HG03135 (cell line): ENCODE data around the gene VWA7.

Experiments
- ATAC-seq: cut with Tn5 transposase; IDR thresholded peaks from one replicate; pipeline ENCODE4 v1.9.1; 2021; ENCODE audit warnings: mild to moderate bottlenecking, moderate library complexity; ENCODE audit not compliant: unreplicated experiment

Gene VWA7

GRCh38 chr6:31779908-31780307, 2.8 kb upstream of the VWA7 start:
- no peak for ATAC-seq

DNA sequence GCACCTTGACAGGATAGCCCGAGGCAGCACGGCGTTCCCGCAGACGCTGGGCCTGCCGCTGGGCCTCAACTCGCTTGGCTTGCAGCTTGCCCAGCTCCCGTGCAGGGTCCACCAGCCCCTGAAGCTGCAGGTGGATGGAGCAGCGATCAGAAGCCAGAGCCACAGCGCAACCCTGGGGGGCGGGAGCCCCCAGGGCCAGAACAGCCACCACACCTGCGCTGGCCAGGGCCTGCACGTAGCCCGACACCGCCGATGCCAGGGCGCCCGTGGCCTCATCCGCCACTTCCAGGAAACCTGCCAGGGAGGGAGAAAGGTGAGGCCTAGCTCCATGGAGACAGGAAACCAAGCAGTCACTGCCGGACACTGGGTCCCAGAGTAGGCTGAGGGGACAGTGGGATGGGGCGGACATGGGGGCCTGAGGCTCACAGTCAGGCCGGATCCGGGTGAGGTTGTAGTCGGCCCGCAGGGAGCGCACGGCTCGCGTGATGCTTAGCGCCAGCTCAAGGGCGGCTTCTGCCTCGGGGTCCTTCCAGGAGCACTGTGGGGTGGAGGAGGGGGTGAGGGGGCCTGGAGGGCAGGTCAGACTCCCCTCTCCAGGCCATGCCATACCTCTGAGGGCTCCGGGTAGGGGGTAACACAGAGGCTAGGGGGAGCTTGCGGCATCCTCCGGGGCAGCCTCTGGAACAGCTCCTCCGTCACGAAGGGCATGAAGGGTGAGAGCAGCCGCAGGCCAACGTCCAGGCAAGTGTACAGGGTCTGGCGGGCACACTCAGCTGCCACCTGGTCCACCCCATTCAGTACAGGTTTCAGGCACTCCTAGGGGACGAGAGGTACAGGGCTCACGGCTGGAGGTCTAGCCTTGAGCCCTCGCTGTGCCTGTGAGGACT, 2.1 kb upstream of the VWA7 start:
- no peak for ATAC-seq

DNA sequence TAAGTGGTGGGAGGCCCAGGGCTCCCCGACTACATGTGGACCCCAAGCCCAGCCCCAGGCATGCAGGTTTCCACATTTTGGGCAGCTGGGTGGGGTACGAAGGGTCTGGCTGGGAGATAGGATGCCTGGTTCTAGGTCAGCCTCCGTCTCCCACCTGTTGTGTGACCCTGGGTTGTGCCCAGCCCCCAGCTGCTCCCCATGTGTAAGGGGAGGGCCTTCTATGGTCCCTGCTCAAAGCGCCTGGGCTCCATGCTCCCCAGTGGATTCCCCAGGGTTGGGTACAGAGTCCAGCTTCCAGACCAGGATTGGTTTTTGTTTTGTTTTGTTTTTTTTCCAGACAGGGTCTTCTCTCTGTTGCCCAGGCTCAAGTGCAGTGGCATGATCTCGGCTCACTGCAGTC, 1.1 kb upstream of the VWA7 start:
- no peak for ATAC-seq

GRCh38 chr6:31777667-31778050, 531 bp upstream of the VWA7 start:
- ATAC-seq = no peak

- ATAC-seq = no peak
These were observed 591 bp downstream of the VWA7 start for GRCh38 chr6:31776485-31776988.

- ATAC-seq = no peak
These were observed 1.3 kb downstream of the VWA7 start for GRCh38 chr6:31775633-31776484.

- no peak for ATAC-seq
These were observed 1.9 kb downstream of the VWA7 start for GRCh38 chr6:31775184-31775583.

DNA sequence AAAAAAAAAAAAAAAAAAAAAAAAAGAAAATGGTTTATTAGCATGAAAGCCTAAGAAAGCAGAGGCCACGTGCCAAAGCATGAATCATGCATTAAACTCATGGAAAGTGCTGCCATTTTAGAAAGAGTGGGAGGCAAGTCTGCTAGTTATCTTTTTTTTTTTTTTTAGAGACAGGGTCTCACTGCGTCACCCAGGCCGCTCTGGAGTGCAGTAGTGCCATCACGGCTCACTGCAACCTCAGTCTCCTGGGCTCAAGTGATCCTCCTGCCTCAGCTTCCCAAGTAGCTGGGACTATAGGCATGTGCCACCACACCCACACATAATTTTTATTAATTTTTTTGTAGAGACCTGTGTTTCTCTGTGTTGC, 5.2 kb downstream of the VWA7 start:
- no peak for ATAC-seq

DNA sequence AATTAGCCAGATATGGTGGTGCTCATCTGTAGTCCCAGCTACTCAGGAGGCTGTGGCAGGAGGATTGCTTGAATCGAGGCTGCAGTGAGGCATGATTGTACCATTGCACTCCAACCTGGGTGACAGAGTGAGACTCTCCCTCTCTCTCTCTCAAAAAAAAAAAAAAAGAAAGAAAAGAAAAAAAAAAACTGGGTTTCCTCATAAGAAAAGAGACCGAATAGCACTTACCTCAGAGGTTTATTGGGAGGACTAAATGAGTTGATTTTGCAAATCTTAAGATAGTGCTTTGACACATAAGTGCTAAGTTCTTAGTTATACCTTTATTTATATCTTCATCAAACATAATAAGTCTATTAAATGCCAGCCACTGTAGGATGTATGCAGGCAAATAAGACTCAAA, 6.3 kb downstream of the VWA7 start:
- ATAC-seq = no peak

DNA sequence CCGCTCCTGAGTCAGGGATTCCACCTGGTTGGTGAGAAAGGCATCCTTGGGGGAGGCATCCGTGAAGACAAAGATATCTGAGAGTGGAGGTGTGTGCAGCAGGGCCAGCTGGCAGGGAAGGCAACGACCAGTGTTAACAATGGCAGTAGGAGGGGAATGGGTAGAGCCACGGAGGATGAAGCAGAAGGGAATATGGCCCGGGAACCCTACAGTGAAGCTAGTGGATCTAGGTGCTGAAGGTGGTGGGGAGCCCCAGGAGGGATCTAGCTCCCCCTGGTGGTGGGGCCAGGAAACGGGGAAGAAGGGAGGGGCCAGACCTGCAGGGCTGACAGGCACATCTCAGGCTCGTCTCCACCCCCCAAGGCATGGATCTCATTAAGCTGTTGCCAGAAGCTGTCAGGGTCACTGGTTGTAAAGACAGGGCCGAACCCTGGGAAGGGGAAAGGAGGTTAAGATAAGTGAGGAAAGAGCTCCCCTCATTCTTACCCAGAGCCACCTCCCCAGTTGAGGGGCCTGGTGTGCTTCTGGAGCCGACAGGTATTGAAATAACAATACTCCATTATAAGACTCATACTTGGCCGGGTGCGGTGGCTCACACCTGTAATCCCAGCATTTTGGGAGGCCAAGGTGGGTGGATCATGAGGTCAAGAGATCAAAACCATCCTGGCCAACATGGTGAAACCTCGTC, 7.3 kb downstream of the VWA7 start:
- ATAC-seq = no peak

GRCh38 chr6:31768363-31769257, 8.5 kb downstream of the VWA7 start:
- no peak for ATAC-seq

- no peak for ATAC-seq
These were observed 10.0 kb downstream of the VWA7 start for GRCh38 chr6:31767096-31767645.

DNA sequence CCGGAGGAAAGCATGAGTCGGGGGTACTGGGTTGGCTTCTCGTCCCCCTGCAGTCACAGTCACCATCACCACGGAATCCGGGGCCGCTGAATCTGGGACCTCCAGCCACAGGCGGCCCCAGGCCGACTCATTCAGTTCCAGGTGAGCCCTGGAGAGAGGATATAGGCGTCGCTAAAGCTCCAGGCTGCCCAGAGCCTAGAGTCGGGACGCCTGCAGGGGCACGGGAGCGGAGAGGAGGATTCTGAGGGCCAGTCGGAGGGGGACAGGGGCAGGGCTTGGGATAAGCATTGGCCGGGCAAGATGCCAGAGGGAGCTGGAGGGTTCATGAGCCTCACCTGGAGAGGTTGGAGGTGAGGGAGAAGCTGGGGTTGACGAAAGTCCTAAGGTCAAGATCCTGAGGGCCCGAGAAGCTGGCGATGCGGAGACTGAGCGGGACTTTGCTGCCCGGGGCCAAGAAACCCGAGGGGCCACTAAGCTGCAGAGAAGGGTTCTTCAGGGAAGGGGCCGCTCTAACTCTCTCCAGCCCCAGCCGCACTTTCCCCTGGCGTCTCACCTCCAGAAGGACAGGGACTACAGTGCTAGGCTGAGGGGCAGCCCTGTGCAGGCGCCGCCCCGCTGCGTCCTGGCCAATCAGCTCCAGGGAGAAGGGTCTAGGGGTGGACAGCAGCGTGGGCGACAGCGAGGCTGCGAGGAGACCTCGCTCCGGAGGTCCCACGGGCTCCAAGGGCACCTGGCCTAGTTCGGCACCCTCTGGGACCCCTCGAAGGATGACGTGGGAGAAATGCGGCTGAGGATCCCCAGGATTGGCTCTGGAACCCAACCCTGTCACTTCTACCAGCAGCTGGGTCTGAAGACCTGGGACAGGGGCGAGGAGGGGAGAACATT, 11.0 kb downstream of the VWA7 start:
- ATAC-seq = no peak

DNA sequence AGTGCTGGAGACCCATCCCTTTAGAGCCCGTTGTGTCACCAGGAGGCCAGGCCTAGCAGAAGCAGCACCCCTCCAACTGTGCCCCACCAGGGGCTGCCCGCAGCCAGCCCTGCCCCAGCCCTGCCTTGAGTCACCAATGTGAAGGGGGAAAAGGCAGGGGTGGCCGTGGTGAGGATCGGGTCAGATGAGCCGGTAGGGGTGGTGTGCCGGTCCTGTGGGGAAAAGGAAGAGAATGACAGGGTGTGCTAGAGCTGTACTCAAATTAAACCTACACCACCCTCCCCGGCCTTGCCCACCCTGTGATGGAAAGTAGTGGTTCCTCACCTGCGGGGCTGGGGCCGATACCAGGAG, 11.6 kb downstream of the VWA7 start:
- no peak for ATAC-seq

DNA sequence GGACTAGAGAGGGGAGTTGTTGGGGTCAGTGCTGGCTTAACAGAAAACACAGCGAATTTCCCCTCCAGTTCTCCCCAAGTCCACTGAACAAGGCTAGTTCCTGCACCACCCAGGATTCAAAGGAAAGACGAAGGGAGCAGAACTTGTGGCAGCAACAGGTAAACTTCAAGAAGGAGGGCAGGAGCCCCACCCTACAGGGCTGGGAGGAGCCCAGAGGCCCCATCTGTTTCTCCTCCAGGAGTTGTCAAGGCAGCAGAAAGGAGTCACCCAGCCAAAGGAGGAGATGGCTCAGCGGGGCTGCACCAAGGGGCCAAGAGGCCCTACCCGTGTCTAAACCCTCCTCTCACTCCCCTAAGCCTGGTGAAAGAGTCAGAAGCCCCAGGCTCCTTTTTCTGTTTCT, 12.9 kb downstream of the VWA7 start:
- no peak for ATAC-seq

DNA sequence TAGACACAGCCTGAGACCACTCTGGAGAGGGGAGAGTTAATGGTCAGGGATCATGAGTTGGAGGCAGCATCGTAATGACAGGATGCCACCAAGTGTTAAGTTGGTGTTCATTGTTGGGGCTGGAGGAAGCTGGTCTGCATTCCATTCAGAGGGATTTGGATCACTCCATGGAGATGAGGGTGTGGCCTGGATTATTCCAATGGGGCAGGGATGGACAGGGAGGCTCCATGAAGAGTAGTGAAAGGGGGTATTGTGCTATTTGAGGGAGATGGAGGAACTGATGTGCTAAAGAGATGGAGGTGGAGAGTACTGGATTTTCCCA, 13.5 kb downstream of the VWA7 start:
- ATAC-seq = no peak

- no peak for ATAC-seq
These were observed 14.1 kb downstream of the VWA7 start for GRCh38 chr6:31762878-31763618.

DNA sequence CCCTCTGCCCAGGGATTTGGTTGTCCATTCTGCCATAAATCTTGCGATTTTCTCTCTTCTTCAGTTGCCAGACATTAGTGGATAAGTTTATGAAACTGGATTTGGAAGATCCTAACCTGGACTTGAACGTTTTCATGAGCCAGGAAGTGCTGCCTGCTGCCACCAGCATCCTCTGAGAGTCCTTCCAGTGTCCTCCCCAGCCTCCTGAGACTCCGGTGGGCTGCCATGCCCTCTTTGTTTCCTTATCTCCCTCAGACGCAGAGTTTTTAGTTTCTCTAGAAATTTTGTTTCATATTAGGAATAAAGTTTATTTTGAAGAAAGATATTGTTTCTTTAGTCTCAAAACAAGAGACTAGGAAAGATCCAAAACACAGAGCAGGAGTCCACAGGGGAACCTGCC, 14.8 kb downstream of the VWA7 start, which contains the start of gene SAPCD1:
SAPCD1 (plus strand) TSS at position 301 of the 400 bp plus-strand sequence. CDS start 399 bp downstream, outside the sequence.
- no peak for ATAC-seq
